Measurements from ENCODE around the gene NTM. TPM values are rescaled to one million over a fixed set of nuclear protein-coding genes. Genes with fewer than 3 reads are reported as not detected.
A peak's percentile ranks its signal among the peaks of the same experiment; 100 is the strongest.

Gene NTM
- total RNA-seq, 1 donor from 2014 or later, result 82.7 TPM

- H3K9me3 Mint-ChIP-seq (ENCODE audit: unreplicated experiment), result no peaks in the 10 kb centered on the region
- peaks cover 10% of the 10 kb centered on the region for H3K27me3 Mint-ChIP-seq (ENCODE audit: unreplicated experiment)
- no peaks in the 10 kb centered on the region for H3K4me1 Mint-ChIP-seq (ENCODE audit: unreplicated experiment)
- TF ChIP-seq CTCF (IDR thresholded peaks at IDR 0.05), result no peak
- H3K36me3 Mint-ChIP-seq (ENCODE audit: unreplicated experiment), result no peaks in the 10 kb centered on the region
- no peak overlapping the region for H3K4me3 Mint-ChIP-seq (ENCODE audit: unreplicated experiment)
- no peak overlapping the region for H3K27ac Mint-ChIP-seq (ENCODE audit: unreplicated experiment)
- DNase-seq (ENCODE audit: extremely low spot score, unreplicated experiment), result no peak
These were observed 299.0 kb downstream of the NTM start for GRCh38 chr11:131669401-131669780.

- H3K4me1 Mint-ChIP-seq (ENCODE audit: unreplicated experiment), result no peaks in the 10 kb centered on the region
- H3K27me3 Mint-ChIP-seq (ENCODE audit: unreplicated experiment), result peaks cover 22% of the 10 kb centered on the region
- H3K4me3 Mint-ChIP-seq (ENCODE audit: unreplicated experiment), result no peak overlapping the region
- no peak for DNase-seq (ENCODE audit: extremely low spot score, unreplicated experiment)
- H3K36me3 Mint-ChIP-seq (ENCODE audit: unreplicated experiment), result no peaks in the 10 kb centered on the region
- no peak for TF ChIP-seq CTCF (IDR thresholded peaks at IDR 0.05)
- no peak overlapping the region for H3K27ac Mint-ChIP-seq (ENCODE audit: unreplicated experiment)
- H3K9me3 Mint-ChIP-seq (ENCODE audit: unreplicated experiment), result no peaks in the 10 kb centered on the region
These were observed 300.5 kb downstream of the NTM start for GRCh38 chr11:131670876-131671275.

- no peak for DNase-seq (ENCODE audit: extremely low spot score, unreplicated experiment)
- H3K27me3 Mint-ChIP-seq (ENCODE audit: unreplicated experiment), result peaks cover 26% of the 10 kb centered on the region
- no peaks in the 10 kb centered on the region for H3K36me3 Mint-ChIP-seq (ENCODE audit: unreplicated experiment)
- TF ChIP-seq CTCF (IDR thresholded peaks at IDR 0.05), result no peak
- no peak overlapping the region for H3K4me3 Mint-ChIP-seq (ENCODE audit: unreplicated experiment)
- no peak overlapping the region for H3K27ac Mint-ChIP-seq (ENCODE audit: unreplicated experiment)
- H3K4me1 Mint-ChIP-seq (ENCODE audit: unreplicated experiment), result no peaks in the 10 kb centered on the region
- no peaks in the 10 kb centered on the region for H3K9me3 Mint-ChIP-seq (ENCODE audit: unreplicated experiment)
These were observed 300.9 kb downstream of the NTM start for GRCh38 chr11:131671320-131671719.

GRCh38 chr11:131671734-131672133, 301.3 kb downstream of the NTM start:
- Mint-ChIP-seq H3K4me3 (ENCODE audit: unreplicated experiment) (no peak overlapping the region), H3K27me3 (ENCODE audit: unreplicated experiment) (peaks cover 29% of the 10 kb centered on the region), H3K4me1 (ENCODE audit: unreplicated experiment) (no peaks in the 10 kb centered on the region), H3K9me3 (ENCODE audit: unreplicated experiment) (no peaks in the 10 kb centered on the region), H3K36me3 (ENCODE audit: unreplicated experiment) (no peaks in the 10 kb centered on the region), H3K27ac (ENCODE audit: unreplicated experiment) (no peak overlapping the region)
- TF ChIP-seq CTCF (IDR thresholded peaks at IDR 0.05), result peak; percentile 14
- no peak for DNase-seq (ENCODE audit: extremely low spot score, unreplicated experiment)

- peaks cover 32% of the 10 kb centered on the region for H3K27me3 Mint-ChIP-seq (ENCODE audit: unreplicated experiment)
- H3K36me3 Mint-ChIP-seq (ENCODE audit: unreplicated experiment), result no peaks in the 10 kb centered on the region
- H3K4me1 Mint-ChIP-seq (ENCODE audit: unreplicated experiment), result no peaks in the 10 kb centered on the region
- H3K27ac Mint-ChIP-seq (ENCODE audit: unreplicated experiment), result no peak overlapping the region
- H3K9me3 Mint-ChIP-seq (ENCODE audit: unreplicated experiment), result no peaks in the 10 kb centered on the region
- no peak for DNase-seq (ENCODE audit: extremely low spot score, unreplicated experiment)
- no peak for TF ChIP-seq CTCF (IDR thresholded peaks at IDR 0.05)
- no peak overlapping the region for H3K4me3 Mint-ChIP-seq (ENCODE audit: unreplicated experiment)
These were observed 301.8 kb downstream of the NTM start for GRCh38 chr11:131672191-131672590.

All from osteocyte (in vitro differentiated cells).